ENCODE results near the gene DDX31.

The DDX31 gene

DNA sequence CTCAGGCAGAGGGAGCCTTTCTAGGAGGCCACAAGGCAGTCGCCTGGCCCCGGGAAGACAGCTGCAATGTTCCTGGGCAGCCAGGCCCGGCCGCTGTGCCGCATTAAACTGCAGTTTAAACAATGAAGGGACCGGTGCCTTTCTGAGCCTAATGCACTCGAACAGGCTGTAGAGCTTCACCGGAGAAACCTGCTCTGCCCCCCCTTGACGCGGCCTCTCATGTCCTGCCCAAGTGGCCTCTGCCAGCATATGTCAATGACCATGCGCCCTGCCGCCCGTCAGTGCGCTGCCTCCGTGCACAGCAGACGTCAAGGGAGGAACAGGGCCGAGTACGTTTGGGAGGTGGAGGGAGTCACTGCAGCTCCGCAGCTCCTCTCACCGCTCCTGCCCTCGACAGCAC is 125.8 kb downstream of the DDX31 start:
- no peak for DNase-seq

DNA sequence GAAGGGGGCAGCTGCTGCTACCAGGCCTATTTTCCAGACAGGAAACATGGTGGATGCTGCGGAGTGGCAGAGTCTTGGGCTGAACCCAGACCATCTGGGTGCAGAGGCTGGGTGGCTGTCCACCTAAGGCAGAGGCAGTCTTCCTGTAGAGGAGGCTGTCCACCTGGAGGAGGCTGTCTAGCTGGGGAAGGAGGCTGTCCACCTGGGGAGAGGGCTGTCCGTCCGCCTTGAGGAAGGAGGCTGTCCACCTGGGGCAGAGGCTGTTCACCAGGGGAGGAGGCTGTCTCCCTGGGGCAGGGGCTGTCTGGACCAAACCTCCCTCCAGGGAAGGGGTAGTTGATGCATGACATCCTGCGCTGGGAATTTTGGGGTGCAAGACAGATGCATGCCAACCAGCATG is 126.5 kb downstream of the DDX31 start:
- no peak for DNase-seq

Measured in hematopoietic multipotent progenitor cell treated with erythropoietin and hydrocortisone succinate and interleukin-3 and kit ligand, for 6 days (in vitro differentiated cells).